ENCODE measurements around the gene JOSD2. TPM values are rescaled to one million over a fixed set of nuclear protein-coding genes. Genes with fewer than 3 reads are reported as not detected.

The JOSD2 gene, protein sequence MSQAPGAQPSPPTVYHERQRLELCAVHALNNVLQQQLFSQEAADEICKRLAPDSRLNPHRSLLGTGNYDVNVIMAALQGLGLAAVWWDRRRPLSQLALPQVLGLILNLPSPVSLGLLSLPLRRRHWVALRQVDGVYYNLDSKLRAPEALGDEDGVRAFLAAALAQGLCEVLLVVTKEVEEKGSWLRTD
- total RNA-seq: 35.9 and 37.4 TPM in 2 replicates

DNA sequence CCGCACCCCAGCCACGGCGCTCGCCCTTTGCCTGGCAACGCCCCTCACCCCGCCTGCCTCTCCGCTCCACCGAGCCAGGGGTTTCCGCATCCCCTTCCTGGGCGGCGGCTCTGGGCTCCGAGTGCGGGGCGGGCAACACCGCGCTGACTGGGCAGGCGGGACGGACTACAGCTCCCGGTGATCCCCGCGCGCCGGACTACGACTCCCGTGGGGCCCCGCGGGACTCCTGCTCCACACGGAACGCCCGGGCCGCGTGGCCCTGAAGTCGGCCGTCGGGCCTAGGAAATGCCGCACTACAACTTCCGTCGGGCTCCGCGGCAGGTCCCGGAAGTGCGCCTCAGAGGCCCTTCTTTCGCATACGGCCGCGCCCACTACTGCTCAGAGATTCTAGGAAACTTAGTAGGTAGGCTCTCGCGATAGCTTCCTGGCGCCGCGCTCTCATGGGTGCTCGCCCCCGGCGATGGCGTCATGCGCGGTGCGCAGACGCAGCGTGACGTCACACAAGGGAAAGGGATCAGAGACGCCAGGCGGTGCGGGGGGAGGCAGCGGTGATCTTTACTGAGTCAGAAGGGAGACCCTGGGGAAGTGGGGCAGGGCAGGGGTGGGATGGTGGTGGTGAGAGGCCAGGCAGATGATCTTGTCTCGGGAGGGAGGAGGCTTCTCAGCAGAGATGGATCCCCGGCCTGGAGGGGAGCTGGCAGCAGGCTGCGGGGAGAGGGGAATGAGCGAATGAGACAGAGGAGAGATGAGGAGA, at the start of gene JOSD2:
JOSD2 (minus strand) TSS at position 123 of the 754 bp plus-strand sequence. CDS start 760 bp downstream, outside the sequence.

DNA sequence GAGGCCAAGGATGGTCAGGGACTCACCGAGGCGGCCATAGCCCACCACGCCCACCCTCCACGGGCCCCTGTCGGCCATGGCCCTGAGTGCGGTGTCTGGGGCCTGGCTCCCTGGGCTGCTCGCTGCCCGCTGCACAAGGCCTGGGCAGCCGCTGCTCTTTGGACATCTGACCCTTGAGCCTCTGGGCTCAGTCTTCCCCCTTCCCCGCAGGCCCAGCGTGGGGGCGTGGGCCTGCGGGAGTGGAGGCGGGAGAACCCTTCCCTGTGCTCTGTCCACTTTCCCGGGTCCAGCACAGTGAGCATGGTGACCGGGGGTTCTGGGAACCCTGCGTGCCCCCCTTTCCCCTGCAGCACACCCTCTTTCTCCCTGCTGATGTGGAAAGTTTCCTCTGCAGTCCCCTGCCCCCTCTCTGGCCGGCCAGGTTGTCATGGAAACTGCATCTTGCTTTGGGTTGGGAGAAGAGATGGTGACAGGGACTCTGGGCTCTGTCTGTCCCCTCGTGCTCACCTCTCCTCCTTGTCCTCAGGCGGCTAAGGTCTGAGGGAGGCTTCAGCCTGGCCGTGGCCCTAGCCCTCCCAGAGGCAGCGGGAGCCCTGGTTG, 2.9 kb upstream of the JOSD2 start, which contains the start of gene ASPDH:
ASPDH (minus strand) TSS at position 168 of the 600 bp plus-strand sequence; CDS start at position 78, 90 bp downstream.

DNA sequence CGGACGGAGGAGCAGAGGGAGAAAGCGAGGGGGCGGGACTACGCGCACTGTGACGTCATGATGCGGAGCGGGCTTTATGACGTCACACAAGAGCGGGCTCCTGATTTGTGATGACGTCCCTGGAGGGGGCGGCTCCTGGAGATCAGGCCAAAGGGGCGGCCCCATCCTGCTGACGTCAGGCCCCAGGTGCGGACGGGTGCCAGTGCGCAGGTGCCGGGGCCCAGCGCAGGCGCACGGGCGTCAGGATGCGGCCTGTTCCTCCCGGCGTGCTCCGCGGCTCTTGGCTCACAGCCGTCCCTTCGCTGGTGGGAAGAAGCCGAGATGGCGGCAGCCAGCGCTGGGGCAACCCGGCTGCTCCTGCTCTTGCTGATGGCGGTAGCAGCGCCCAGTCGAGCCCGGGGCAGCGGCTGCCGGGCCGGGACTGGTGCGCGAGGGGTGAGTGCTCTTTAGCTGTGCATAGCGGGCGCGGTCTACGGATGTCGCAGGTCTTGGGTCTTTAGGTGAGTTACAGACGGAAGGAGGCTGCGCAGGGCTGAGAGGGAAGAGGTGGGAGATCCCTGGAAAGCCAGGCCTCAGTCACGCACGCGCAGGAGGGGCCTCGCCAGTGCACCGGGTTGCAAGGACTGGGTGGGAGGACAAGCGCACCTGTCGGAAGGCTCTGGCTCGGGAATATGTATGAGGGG, 34.6 kb downstream of the JOSD2 start, which contains the start of the genes EMC10 and GARIN5A:
EMC10 (plus strand) TSS at position 284 of the 683 bp plus-strand sequence; CDS start at position 322, 38 bp downstream.
GARIN5A (minus strand) TSS at position 625 of the 683 bp plus-strand sequence; CDS start at position 165, 460 bp downstream.

Other genes with a start within 250 kb of the JOSD2 start
- 0.46 and 0.53 TPM in 2 replicates for gene KCNC3, start 181.8 kb downstream of the JOSD2 start, total RNA-seq
- 0.33 and 0.36 TPM in 2 replicates for gene NAPSA, start 145.6 kb downstream of the JOSD2 start, total RNA-seq
- 89.7 and 97.9 TPM in 2 replicates for gene NR1H2, start 134.7 kb downstream of the JOSD2 start, total RNA-seq
- 18.6 and 24.5 TPM in 2 replicates for gene POLD1, start 126.8 kb downstream of the JOSD2 start, total RNA-seq
- gene SPIB, start 92.3 kb downstream of the JOSD2 start, total RNA-seq: not detected in 2 replicates
- not detected in 2 replicates for gene MYBPC2, start 78.3 kb downstream of the JOSD2 start, total RNA-seq
- 84.3 and 87.3 TPM in 2 replicates for gene EMC10, start 34.7 kb downstream of the JOSD2 start, total RNA-seq
- 0.23 and 0.39 TPM in 2 replicates for gene GARIN5A, start 34.3 kb downstream of the JOSD2 start, total RNA-seq
- not detected in 2 replicates for gene ASPDH, start 2.7 kb upstream of the JOSD2 start, total RNA-seq
- 0.26 and 1.2 TPM in 2 replicates for gene LRRC4B, start 57.2 kb upstream of the JOSD2 start, total RNA-seq
- gene SYT3, start 128.7 kb upstream of the JOSD2 start, total RNA-seq: 0.20 TPM in 2 replicates
- not detected in 2 replicates for gene C19orf81, start 138.3 kb upstream of the JOSD2 start, total RNA-seq
- gene SHANK1, start 208.6 kb upstream of the JOSD2 start, total RNA-seq: 5.8 and 6.4 TPM in 2 replicates
- gene CLEC11A, start 212.2 kb upstream of the JOSD2 start, total RNA-seq: 69.0 and 84.0 TPM in 2 replicates